ENCODE results near the gene NRARP. TPM values are rescaled to one million over a fixed set of nuclear protein-coding genes. Genes with fewer than 3 reads are reported as not detected.
"Not testable (repeated sequence)": the region's sequence is repeated elsewhere in the genome, so short reads cannot be mapped to it uniquely, and the experiment has no call there.

NRARP gene
- total RNA-seq, 1 donor from 2014 or later: 17.9 TPM

DNA sequence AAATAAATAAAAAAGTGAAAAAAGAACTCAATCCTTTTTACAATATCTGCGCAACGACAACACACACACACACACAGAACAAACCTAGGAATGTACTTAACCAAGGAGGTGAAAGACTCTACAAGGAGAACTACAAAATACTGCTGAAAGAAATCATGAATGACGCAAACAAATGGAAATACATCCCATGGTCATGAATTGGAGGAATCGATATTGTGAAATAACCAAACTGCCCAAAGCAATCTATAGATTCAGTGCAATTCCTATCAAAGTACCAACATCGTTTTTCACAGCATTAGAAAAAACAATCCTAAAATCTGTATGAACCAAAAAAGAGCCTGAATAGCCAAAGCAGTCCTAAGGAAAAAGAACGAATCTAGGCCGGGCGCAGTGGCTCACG lies 29.9 kb upstream of the NRARP start:
- Mint-ChIP-seq H3K36me3 (peaks cover 8% of the 10 kb centered on the region), H3K4me1 (ENCODE audit: unreplicated experiment) (no peaks in the 10 kb centered on the region), H3K4me3 (no peak overlapping the region), H3K9me3 (peaks cover 4% of the 10 kb centered on the region), H3K27ac (no peak overlapping the region), H3K27me3 (peaks cover 4% of the 10 kb centered on the region)
- TF ChIP-seq, protein P1, sequence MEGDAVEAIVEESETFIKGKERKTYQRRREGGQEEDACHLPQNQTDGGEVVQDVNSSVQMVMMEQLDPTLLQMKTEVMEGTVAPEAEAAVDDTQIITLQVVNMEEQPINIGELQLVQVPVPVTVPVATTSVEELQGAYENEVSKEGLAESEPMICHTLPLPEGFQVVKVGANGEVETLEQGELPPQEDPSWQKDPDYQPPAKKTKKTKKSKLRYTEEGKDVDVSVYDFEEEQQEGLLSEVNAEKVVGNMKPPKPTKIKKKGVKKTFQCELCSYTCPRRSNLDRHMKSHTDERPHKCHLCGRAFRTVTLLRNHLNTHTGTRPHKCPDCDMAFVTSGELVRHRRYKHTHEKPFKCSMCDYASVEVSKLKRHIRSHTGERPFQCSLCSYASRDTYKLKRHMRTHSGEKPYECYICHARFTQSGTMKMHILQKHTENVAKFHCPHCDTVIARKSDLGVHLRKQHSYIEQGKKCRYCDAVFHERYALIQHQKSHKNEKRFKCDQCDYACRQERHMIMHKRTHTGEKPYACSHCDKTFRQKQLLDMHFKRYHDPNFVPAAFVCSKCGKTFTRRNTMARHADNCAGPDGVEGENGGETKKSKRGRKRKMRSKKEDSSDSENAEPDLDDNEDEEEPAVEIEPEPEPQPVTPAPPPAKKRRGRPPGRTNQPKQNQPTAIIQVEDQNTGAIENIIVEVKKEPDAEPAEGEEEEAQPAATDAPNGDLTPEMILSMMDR (conservative IDR thresholded peaks at IDR 0.05): no peak
- DNase-seq (ENCODE audit: extremely low spot score, unreplicated experiment): no peak

DNA sequence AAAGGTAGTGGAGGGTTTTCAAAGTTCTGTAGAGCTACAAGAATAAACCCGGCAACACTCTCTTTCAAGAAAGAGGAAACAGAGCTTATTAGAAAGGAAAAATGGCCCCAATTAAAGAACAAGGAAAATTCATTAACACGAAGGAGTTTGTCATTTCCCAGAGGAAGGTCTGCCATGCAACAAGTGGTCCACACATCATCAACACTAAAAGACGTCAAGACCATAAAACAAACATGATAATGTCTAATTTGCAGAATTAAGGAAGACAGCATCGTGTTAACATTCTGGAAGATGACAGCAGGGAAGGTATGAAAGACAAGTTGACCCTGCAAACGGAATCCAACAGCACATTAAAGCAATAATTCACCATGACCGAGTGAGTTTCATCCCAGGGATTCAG lies 28.6 kb upstream of the NRARP start:
- H3K4me3 Mint-ChIP-seq: no peak overlapping the region
- H3K4me1 Mint-ChIP-seq (ENCODE audit: unreplicated experiment): no peaks in the 10 kb centered on the region
- H3K27ac Mint-ChIP-seq: no peak overlapping the region
- peaks cover under 1% of the 10 kb centered on the region for H3K9me3 Mint-ChIP-seq
- DNase-seq (ENCODE audit: extremely low spot score, unreplicated experiment): no peak
- TF ChIP-seq, protein P1 (conservative IDR thresholded peaks at IDR 0.05): no peak
- peaks cover under 1% of the 10 kb centered on the region for H3K36me3 Mint-ChIP-seq
- H3K27me3 Mint-ChIP-seq: peaks cover 4% of the 10 kb centered on the region

DNA sequence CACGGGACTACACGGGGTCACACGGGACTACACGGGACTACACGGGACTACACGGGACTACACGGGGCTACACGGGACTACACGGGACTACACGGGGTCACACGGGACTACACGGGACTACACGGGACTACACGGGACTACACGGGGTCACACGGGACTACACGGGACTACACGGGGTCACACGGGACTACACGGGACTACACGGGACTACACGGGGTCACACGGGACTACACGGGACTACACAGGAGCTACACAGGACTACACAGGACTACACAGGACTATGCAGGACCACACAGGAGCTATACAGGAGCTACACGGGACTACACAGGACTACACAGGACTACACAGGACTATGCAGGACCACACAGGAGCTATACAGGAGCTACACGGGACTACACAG lies 27.5 kb upstream of the NRARP start:
- not testable (repeated sequence) for H3K4me3 Mint-ChIP-seq; H3K27me3 Mint-ChIP-seq; H3K4me1 Mint-ChIP-seq (ENCODE audit: unreplicated experiment); H3K9me3 Mint-ChIP-seq; H3K27ac Mint-ChIP-seq; H3K36me3 Mint-ChIP-seq; DNase-seq (ENCODE audit: extremely low spot score, unreplicated experiment)

DNA sequence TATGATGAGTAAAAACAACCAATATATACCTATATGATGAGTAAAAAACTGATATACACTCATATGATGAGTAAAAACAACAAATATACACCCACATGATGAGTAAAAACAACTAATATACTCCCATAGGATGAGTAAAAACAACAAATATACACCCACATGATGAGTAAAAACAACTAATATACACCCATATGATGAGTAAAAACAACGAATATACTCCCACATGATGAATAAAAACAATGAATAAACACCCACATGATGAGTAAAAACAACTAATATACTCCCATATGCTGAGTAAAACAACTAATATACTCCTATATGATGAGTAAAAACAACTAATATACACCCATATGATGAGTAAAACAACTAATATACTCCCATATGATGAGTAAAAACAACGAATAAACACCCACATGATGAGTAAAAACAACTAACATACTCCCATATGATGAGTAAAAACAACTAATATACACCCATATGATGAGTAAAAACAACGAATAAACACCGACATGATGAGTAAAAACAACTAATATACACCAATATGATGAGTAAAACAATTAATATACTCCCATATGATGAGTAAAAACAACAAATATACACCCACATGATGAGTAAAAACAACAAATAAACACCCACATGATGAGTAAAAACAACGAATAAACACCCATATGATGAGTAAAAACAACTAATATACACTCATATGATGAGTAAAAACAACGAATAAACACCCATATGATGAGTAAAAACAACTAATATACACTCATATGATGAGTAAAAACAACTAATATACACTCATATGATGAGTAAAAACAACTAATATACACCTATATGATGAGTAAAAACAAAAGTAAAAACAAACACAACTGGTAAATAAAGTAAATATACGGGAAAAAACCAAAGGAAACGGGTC lies 25.8 kb upstream of the NRARP start:
- H3K27ac Mint-ChIP-seq; H3K4me1 Mint-ChIP-seq (ENCODE audit: unreplicated experiment); H3K9me3 Mint-ChIP-seq; H3K27me3 Mint-ChIP-seq; DNase-seq (ENCODE audit: extremely low spot score, unreplicated experiment); H3K36me3 Mint-ChIP-seq; H3K4me3 Mint-ChIP-seq: not testable (repeated sequence)

DNA sequence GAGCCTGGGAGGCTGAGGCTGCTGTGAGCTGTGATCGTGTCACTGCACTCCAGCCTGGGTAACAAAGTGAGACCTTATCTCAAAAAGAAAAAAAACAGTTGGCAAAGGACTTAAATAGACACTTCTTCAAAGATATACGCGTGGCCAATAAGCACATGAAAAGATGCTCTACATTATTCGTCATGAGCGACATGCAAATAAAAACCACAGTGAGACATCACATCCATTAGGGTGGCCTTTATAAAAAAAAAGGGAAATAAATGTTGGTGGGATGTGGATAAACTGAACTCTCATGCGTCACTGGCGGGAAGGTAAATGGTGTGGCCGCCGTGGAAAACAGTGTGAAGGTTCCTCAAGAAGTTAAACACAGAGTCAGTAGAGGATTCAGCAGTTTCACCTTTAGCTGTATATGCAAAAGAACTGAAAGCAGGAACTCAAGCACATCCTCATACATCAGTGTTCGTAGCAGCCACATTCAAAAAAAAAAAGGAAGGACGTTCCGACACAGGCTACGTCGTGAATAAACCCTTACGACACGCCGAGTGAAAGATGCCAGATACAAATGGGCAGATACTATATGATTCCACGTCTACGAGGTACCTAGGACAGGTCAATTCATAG lies 24.5 kb upstream of the NRARP start:
- no peaks in the 10 kb centered on the region for H3K36me3 Mint-ChIP-seq
- no peak overlapping the region for H3K27ac Mint-ChIP-seq
- DNase-seq (ENCODE audit: extremely low spot score, unreplicated experiment): no peak
- H3K4me1 Mint-ChIP-seq (ENCODE audit: unreplicated experiment): no peaks in the 10 kb centered on the region
- no peaks in the 10 kb centered on the region for H3K9me3 Mint-ChIP-seq
- TF ChIP-seq, protein P1 (conservative IDR thresholded peaks at IDR 0.05): no peak
- H3K4me3 Mint-ChIP-seq: no peak overlapping the region
- H3K27me3 Mint-ChIP-seq: peaks cover 4% of the 10 kb centered on the region

DNA sequence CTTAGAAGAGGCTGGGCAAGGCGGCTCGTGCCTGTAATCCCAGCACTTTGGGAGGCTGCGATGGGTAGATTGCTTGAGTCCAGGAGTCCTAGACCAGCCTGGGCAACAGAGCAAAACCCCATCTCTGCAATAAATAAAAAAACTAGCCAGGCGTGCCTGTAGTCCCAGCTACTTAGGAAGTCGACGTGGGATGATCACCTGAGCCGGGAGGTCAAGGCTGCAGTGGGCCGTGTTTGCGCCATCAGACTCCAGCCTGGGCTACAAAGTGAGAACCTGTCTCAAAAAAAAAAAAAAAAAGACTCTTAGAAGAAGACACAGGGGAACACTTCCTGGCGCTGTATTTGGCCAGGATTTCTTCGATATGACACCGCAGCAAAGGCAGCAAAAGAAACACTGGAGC lies 23.7 kb upstream of the NRARP start:
- Mint-ChIP-seq H3K4me3 (no peak overlapping the region), H3K27ac (no peak overlapping the region), H3K36me3 (no peaks in the 10 kb centered on the region), H3K9me3 (no peaks in the 10 kb centered on the region), H3K4me1 (ENCODE audit: unreplicated experiment) (no peaks in the 10 kb centered on the region), H3K27me3 (peaks cover 4% of the 10 kb centered on the region)
- TF ChIP-seq, protein P1 (conservative IDR thresholded peaks at IDR 0.05): no peak
- DNase-seq (ENCODE audit: extremely low spot score, unreplicated experiment): no peak
